WTC11 (cell line): ENCODE data around the gene FRMD4A.

Experiments used
- IRF1 ChIP-seq: sonication (generic); formaldehyde crosslinking; IDR thresholded peaks from 2 replicates; pipeline ENCODE4 v1.8.0; 2023; ENCODE audit warnings: missing genetic modification reagents
- MAX ChIP-seq: sonication (generic); formaldehyde crosslinking; IDR thresholded peaks from 2 replicates; pipeline ENCODE4 v1.8.0; 2022; ENCODE audit warnings: mild to moderate bottlenecking, missing genetic modification reagents
- SP1 ChIP-seq: sonication (generic); formaldehyde crosslinking; conservative IDR thresholded peaks from 2 replicates; pipeline ENCODE4 v1.8.1; 2022; ENCODE audit warnings: missing genetic modification reagents
- TEAD4 ChIP-seq: sonication (generic); formaldehyde crosslinking; IDR thresholded peaks from 2 replicates; pipeline ENCODE4 v1.8.0; 2022; ENCODE audit warnings: mild to moderate bottlenecking, missing genetic modification reagents
- ZNF121 ChIP-seq: sonication (generic); formaldehyde crosslinking; IDR thresholded peaks from 2 replicates; pipeline ENCODE4 v1.8.0; 2023; ENCODE audit warnings: missing genetic modification reagents
- ZNF232 ChIP-seq: sonication (generic); formaldehyde crosslinking; IDR thresholded peaks from 2 replicates; pipeline ENCODE4 v1.8.0; 2022; ENCODE audit warnings: mild to moderate bottlenecking, missing genetic modification reagents
- TF ChIP-seq, protein P1 (sequence below): fragments of 200-600 bp; IDR thresholded peaks from 2 replicates; pipeline ENCODE4 v1.8.0; 2022; ENCODE audit warnings: antibody characterized with exemption
- TF ChIP-seq, protein P2 (sequence below): sonication (generic); formaldehyde crosslinking; IDR thresholded peaks from 2 replicates; pipeline ENCODE4 v1.8.1; 2023; ENCODE audit warnings: mild to moderate bottlenecking, missing genetic modification reagents
- TF ChIP-seq, protein P3 (sequence below): sonication (generic); formaldehyde crosslinking; IDR thresholded peaks from 2 replicates; pipeline ENCODE4 v1.8.1; 2022; ENCODE audit warnings: low read depth, mild to moderate bottlenecking, moderate library complexity, missing genetic modification reagents, borderline replicate concordance
- TF ChIP-seq, protein P4 (sequence below): sonication (generic); formaldehyde crosslinking; conservative IDR thresholded peaks from 2 replicates; pipeline ENCODE4 v1.8.1; 2022; ENCODE audit warnings: mild to moderate bottlenecking, missing genetic modification reagents
- TF ChIP-seq, protein P5 (sequence below): sonication (generic); formaldehyde crosslinking; IDR thresholded peaks from 2 replicates; pipeline ENCODE4 v1.8.1; 2023; ENCODE audit warnings: mild to moderate bottlenecking, missing genetic modification reagents, moderate library complexity

GRCh38 chr10:14365266-14365665 is 34.5 kb upstream of the FRMD4A start:
- TF ChIP-seq SP1: no peak
- TF ChIP-seq, protein P1, sequence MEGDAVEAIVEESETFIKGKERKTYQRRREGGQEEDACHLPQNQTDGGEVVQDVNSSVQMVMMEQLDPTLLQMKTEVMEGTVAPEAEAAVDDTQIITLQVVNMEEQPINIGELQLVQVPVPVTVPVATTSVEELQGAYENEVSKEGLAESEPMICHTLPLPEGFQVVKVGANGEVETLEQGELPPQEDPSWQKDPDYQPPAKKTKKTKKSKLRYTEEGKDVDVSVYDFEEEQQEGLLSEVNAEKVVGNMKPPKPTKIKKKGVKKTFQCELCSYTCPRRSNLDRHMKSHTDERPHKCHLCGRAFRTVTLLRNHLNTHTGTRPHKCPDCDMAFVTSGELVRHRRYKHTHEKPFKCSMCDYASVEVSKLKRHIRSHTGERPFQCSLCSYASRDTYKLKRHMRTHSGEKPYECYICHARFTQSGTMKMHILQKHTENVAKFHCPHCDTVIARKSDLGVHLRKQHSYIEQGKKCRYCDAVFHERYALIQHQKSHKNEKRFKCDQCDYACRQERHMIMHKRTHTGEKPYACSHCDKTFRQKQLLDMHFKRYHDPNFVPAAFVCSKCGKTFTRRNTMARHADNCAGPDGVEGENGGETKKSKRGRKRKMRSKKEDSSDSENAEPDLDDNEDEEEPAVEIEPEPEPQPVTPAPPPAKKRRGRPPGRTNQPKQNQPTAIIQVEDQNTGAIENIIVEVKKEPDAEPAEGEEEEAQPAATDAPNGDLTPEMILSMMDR: no peak
- TF ChIP-seq IRF1 (CRISPR knock-in tag): no peak
- TF ChIP-seq, protein P2, sequence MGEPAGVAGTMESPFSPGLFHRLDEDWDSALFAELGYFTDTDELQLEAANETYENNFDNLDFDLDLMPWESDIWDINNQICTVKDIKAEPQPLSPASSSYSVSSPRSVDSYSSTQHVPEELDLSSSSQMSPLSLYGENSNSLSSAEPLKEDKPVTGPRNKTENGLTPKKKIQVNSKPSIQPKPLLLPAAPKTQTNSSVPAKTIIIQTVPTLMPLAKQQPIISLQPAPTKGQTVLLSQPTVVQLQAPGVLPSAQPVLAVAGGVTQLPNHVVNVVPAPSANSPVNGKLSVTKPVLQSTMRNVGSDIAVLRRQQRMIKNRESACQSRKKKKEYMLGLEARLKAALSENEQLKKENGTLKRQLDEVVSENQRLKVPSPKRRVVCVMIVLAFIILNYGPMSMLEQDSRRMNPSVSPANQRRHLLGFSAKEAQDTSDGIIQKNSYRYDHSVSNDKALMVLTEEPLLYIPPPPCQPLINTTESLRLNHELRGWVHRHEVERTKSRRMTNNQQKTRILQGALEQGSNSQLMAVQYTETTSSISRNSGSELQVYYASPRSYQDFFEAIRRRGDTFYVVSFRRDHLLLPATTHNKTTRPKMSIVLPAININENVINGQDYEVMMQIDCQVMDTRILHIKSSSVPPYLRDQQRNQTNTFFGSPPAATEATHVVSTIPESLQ (CRISPR knock-in tag): no peak
- TF ChIP-seq MAX (CRISPR knock-in tag): no peak
- TF ChIP-seq, protein P3, sequence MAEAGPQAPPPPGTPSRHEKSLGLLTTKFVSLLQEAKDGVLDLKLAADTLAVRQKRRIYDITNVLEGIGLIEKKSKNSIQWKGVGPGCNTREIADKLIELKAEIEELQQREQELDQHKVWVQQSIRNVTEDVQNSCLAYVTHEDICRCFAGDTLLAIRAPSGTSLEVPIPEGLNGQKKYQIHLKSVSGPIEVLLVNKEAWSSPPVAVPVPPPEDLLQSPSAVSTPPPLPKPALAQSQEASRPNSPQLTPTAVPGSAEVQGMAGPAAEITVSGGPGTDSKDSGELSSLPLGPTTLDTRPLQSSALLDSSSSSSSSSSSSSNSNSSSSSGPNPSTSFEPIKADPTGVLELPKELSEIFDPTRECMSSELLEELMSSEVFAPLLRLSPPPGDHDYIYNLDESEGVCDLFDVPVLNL: no peak
- no peak for TF ChIP-seq ZNF232 (CRISPR knock-in tag)
- TF ChIP-seq, protein P4, sequence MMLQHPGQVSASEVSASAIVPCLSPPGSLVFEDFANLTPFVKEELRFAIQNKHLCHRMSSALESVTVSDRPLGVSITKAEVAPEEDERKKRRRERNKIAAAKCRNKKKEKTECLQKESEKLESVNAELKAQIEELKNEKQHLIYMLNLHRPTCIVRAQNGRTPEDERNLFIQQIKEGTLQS (CRISPR knock-in tag): no peak
- TF ChIP-seq, protein P5, sequence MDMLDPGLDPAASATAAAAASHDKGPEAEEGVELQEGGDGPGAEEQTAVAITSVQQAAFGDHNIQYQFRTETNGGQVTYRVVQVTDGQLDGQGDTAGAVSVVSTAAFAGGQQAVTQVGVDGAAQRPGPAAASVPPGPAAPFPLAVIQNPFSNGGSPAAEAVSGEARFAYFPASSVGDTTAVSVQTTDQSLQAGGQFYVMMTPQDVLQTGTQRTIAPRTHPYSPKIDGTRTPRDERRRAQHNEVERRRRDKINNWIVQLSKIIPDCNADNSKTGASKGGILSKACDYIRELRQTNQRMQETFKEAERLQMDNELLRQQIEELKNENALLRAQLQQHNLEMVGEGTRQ (CRISPR knock-in tag): no peak
- TF ChIP-seq TEAD4 (CRISPR knock-in tag): no peak
- TF ChIP-seq ZNF121 (CRISPR knock-in tag): no peak
